ENCODE measurements around the gene CTNNA3.

Gene CTNNA3

DNA sequence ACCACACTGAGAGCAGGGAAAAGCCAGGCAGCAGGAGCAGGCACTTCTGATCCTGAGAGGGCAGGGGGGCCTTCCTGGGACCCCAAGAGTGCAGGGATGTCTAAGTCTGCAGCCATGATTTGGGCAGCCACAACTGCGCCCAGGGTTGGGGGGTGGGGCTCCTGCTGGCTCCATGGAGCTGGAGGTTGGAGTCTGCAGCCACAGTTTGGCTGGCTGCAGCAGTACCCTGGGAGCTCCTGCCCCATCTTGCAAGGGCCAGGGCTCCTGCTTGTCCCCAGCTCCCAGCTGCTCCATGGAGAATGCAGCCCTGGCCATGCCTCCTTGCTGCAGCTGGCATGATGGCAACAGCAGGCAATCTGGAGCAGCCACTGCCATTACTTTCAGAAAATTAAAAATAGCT lies 1449.8 kb downstream of the CTNNA3 start:
- DNase-seq: no peak

- DNase-seq: no peak
Measured at GRCh38 chr10:66244953-66245352, 1451.0 kb downstream of the CTNNA3 start.

- DNase-seq: no peak
Measured at GRCh38 chr10:66242885-66243284, 1453.1 kb downstream of the CTNNA3 start.

GRCh38 chr10:66239062-66239461 lies 1456.9 kb downstream of the CTNNA3 start:
- no peak for DNase-seq

DNA sequence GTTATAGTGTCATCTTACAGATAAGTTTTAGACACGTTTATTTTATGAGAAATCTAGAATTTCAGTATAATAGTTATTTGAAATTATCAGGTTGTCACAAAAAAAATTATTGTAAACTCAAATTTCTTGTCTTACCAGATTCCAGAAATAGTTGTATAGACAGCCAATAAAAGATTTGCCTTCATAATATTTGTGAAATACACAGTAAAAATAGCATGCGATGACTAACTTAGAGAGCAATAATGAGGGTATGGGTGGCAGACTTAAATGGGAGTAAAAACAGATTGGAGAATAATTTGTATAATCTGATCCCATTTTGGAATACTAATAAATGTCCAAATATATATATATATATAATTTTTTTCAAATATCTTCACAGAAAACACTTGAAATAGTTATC lies 1457.7 kb downstream of the CTNNA3 start:
- DNase-seq: no peak

- DNase-seq: no peak
Measured at GRCh38 chr10:66234872-66235271, 1461.1 kb downstream of the CTNNA3 start.

DNA sequence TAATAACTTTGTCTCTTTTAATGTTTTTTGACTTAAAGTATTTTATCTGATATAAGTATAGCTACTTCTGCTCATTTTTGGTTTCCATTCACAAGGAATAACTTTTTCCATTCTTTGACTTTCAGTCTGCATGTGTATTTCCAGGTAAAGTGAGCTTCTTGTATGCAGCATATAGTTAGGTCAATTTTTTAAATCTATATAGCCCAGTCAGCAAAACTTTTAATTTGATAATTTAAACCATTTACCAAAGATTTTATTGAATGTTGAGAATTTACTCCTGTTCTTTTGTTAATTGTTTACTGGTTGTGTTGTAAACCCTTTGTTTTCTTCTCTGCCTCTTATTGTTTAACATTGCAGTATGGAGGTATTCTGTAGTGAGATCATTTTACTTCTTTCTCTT lies 1467.1 kb downstream of the CTNNA3 start:
- no peak for DNase-seq

DNA sequence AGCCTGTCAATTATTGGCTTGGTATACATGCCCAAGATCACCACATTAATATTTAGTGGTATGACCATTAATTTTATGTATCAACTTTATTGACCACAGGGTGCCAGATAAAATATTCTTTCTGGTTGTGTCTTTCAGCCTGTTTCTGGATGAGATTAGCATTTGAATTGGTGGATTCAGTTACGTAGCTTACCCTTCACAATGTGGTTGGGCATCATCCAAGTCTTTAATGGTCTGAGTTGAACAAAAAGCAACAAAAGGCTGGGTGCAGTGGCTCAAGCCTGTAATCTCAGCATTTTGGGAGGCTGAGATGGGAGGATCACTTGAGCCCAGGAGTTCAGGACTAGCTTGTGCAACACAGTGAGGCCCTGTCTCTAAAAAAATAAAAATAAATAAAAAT lies 1472.3 kb downstream of the CTNNA3 start:
- DNase-seq: no peak

GRCh38 chr10:66222462-66223046 lies 1473.4 kb downstream of the CTNNA3 start:
- DNase-seq: no peak

- no peak for DNase-seq
Measured at GRCh38 chr10:66218981-66219587, 1476.9 kb downstream of the CTNNA3 start.

GRCh38 chr10:66218289-66218688 lies 1477.7 kb downstream of the CTNNA3 start:
- no peak for DNase-seq

DNA sequence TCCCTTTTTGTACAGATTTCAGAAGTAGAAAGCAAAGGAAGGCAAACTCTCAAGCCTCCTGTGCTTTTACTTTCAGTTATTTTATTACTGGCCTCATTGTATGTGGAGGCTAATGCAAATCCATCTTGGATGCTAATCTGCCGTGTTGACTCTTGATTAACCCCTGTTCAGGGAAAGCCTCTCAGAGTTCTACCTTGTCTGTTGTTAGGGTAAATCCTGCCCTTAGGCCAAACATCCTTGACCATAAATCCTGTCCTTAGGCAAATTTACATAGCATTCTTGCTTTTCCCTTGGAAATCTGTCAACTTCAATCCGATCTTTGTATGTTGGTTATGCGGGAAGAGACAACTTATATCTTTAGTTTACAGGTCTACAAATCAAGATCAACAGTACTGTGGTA lies 1480.1 kb downstream of the CTNNA3 start:
- DNase-seq: no peak

DNA sequence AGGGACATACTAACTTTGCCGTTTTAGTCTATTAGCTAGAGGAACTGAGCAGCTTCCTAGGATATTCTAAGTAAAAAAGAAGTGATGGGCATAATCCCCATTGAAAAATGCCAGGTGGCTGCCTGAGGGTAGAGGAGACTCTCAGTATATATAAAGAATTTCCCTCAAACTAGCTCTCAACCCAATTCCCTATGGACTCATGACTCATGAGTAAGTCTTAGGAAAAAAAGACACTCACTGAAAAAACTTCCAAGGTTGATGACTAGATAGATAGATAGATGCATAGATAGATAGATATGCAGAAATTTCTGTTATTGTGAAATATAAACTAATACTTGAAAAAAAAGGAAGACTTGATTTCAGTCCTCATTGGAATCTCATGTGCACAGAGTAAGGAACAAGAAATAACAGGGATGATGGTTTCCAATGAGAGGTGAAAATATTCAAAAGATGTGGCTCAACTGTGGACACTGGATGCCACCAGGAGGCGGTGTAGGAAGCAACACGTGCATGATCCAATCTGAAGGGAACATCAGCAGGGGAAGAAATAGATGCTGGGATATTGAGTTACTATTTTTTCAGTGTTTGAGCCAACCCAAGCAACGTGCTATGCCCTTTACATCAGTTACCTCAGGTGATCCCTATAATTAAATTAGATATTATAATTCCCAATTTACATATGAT lies 1481.1 kb downstream of the CTNNA3 start:
- DNase-seq: no peak

DNA sequence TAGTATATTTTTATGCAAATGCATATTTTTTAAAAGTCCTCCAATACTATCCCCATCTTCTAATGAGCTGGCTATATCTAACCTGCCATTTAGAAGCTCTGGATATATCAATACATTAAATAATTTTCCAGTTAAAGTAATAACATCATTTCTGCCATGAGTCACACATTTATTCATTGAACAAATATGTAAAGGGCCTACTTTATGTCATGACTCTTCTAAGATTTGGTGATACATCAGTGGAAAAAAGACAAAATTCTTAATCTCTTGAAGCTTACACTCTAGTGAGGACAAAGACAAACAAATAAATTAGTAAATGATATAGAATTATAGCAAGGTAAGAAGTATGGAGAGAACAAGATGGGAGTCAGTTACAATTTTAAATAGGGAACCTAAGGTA lies 1487.0 kb downstream of the CTNNA3 start:
- DNase-seq: no peak

GRCh38 chr10:66204838-66205237 lies 1491.2 kb downstream of the CTNNA3 start:
- no peak for DNase-seq

DNA sequence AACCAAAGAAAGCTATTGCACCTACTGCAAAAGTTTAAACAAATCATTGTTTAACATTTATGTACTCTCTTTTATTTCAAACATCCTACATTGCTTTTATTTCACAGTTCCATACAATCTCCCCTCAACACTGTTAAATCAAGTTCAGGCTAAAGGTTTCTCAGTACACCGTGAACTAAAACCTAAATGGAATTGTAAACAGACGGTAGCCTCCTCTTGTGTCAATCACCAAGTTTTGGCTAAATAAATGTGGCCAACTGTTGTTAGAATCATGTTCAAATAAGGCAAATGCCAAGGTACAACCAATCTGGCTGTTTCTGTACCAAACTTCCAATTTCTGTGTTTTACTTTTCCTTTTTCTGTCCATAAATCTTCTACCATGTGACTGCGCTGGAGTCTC lies 1493.9 kb downstream of the CTNNA3 start:
- DNase-seq: no peak

DNA sequence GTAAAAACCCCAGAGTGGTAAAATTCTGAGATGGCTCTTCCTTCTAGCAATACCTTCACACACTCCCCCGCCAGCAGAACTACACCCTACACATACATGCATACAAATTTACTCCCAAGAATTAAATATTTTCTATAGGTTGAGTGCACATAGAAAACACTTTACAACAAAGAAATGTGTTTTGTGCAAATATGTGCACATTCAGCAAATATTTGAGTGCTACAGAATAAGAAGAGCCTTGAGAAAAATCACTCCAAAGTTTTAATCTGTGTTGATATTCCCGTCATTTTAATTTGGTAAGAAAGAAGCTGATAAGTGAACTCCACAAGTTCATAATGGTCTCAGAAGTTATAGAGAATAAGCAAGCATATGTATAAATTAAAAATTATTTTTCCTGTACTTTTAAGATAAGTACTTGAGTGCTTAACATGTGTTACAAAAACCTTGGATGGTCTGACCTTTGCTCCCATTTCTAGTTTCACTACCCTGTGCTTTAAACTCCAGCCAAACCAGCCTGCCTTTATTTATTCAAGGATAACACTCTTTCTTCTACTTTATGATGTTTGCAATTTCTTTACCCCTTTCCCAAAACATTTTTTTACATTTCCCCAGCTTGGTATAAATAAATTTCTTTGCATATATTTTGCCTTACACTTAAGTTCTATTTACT lies 1503.7 kb downstream of the CTNNA3 start:
- no peak for DNase-seq

- DNase-seq: no peak
Measured at GRCh38 chr10:66190413-66190812, 1505.6 kb downstream of the CTNNA3 start.

DNA sequence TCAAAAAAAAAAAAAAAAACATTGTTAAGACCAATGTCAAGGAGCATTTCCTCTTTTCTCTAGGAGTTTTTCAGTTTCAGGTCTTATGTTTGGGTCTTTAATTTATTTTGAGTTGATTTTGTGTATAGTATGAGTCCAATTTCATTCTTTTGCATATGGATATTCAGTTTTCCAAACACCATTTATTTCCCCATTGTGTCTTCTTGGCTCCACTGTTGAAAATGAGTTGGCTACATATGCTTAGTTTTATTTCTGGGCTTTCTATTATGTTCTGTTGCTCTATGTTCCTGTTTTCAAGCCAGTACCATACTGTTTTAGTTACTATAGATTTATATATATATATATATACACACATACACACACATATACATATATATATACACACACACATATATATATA lies 1506.7 kb downstream of the CTNNA3 start:
- no peak for DNase-seq

DNA sequence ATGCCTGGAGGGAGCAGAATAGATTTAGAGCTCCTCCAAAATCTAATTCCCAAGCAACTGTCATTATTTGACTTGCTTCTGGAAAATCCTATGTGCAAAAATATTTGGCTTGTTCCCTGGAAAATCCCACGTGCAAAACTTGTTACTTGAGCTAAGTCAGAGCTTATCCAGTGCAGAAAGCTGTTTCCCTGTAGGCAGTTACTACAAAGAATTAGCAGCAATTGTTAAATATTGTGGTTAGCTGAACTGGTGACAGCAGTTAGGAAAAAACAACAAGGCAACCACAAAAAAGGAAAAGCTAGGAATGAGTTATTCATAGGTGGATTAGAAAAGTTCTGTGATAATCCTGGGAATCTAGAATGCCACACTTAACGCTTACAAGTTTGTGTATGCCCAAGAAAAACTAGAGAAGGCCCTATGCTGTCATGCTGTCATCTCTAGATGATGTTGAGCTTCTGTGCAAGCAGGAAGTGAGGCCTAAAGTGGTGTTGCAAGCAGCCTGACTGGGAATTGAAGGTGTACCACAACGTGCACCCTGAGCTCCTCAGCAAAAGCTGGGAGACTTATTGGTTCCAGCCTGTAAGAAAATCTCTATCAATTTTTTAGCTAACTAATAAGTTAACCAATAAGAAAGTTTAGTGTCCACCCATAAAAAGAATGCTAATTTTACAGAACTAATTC lies 1508.8 kb downstream of the CTNNA3 start:
- DNase-seq: no peak

GRCh38 chr10:66183028-66183427 lies 1513.0 kb downstream of the CTNNA3 start:
- no peak for DNase-seq

DNA sequence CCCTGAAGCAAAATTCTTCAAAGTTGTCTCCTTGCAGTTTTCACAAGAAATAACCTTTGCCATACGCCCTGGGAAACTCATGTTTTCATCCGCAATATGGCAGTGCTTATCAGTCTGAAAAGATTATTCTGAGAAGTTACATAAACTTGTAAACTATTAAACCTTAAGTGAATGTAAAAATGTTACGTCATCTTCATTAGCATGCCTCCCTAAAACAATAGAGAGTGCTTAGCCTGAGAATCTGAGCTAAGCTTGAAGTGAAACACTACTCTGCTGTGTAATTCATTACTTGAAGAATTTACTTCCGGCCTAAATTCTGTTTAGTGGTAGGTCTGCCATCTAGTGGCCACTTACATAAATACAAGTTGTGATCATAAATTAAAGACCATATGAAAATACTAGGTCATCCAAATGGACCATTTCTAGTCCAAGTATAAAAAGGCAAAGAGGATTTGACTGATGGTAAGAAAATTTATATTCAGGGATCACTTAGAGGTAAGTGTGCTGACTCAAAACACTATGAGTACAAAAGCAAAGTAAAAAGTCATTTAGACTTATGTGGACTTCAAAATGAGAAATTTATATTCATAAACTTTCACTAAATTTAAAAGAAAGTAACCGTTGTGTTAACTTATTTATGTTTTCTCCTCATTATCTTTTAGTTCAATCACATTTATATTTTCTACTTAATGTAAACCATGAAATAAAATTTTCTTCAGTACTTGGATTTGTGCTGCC lies 1515.2 kb downstream of the CTNNA3 start:
- DNase-seq: peak; percentile 75

DNA sequence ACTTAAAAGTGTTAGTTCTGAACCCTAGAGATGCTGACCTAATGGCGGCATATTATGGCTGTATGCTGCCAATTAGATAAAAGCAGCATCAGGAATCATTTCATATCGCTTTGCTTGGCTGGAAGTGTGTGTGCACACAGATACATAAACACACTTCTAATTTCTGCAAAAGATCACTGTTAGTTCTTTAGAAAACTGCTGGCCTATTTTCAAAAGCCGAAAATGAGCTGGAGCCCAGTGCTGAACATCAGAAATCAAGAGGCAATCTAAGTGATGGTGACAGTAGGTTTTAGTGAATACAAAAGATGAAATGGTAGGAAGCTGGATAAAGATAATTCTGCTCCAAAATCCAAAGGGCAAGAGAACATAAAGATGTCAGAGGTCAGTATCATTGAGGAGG lies 1516.0 kb downstream of the CTNNA3 start:
- no peak for DNase-seq
